ENCODE data around the gene B4GALT1. TPM values are rescaled to one million over a fixed set of nuclear protein-coding genes. Genes with fewer than 3 reads are reported as not detected.

Gene B4GALT1
- total and polyA plus RNA-seq, 2 of the 8 experiments (the other 6 are each of a cell fraction or from before 2014, with no cell fraction given) = 12.8 to 18.2 TPM

GRCh38 chr9:33104401-33104800, 62.7 kb downstream of the B4GALT1 start:
- no peak overlapping the region for H4K91ac ChIP-seq (replicated peaks; ENCODE audit: insufficient read length, low read length)
- H3K18ac ChIP-seq (ENCODE audit: extremely low read depth, low read length) = no peak overlapping the region
- no peak overlapping the region for H4K5ac ChIP-seq (ENCODE audit: insufficient read length, low read depth, low read length)
- no peak overlapping the region for H3K4me2 ChIP-seq (ENCODE audit: insufficient read depth in 1 of 2, low read depth in 2 of 2, low read length in 2 of 2)
- H3K79me2 ChIP-seq (ENCODE audit: control insufficient read depth in 1 of 2, insufficient read depth in 2 of 2, low read length in 2 of 2) = no peaks in the 10 kb centered on the region
- H2AFZ ChIP-seq (ENCODE audit: low read length) = no peak overlapping the region
- no peak overlapping the region; the same call in 1 of the 2 replicates for H2BK15ac ChIP-seq (ENCODE audit: low read length)
- 98% methylated on average over 7 of the region's 7 CpGs; no CpG with 5 or more reads in 1 of the 2 experiments for WGBS, 2 experiments (ENCODE audit: extremely low coverage in 1 of 2, insufficient coverage in 1 of 2, insufficient read length in 1 of 2, insufficient replicate concordance in 2 of 2, low coverage in 1 of 2, low lambda C conversion rate in 2 of 2, missing lambda C conversion rate in 1 of 2)
- H3K56ac ChIP-seq (replicated peaks; ENCODE audit: insufficient read length, low read depth, low read length) = no peak overlapping the region
- H4K8ac ChIP-seq (ENCODE audit: extremely low read depth, insufficient read depth, low read length) = no peak overlapping the region
- no peaks in the 10 kb centered on the region for H3K23me2 ChIP-seq (ENCODE audit: low read depth, low read length)
- no peak overlapping the region for H3K23ac ChIP-seq (ENCODE audit: insufficient read length)
- no peak overlapping the region for H2BK20ac ChIP-seq (ENCODE audit: low read length)
- no peaks in the 10 kb centered on the region for H3K9me3 ChIP-seq (ENCODE audit: insufficient read depth in 2 of 2, low read depth in 1 of 2, low read length in 1 of 2)
- no peak for DNase-seq (ENCODE audit: low read depth in 1 of 2, low spot score in 2 of 2)
- no peak overlapping the region for H3K4me3 ChIP-seq (ENCODE audit: extremely low read depth in 1 of 4, insufficient read depth in 2 of 4, low read depth in 3 of 4, low read length in 4 of 4)
- H3K4me1 ChIP-seq (replicated peaks in 1 of 4; ENCODE audit: control insufficient read depth in 3 of 4, insufficient read depth in 4 of 4, low read length in 3 of 4) = peaks cover 0 to 3% (median 0%) of the 10 kb centered on the region in 4 experiments; a peak in 1 of 7 replicates
- H3K4ac ChIP-seq (replicated peaks; ENCODE audit: insufficient read length, low read depth, low read length) = no peak overlapping the region
- no peak overlapping the region for H2BK5ac ChIP-seq (ENCODE audit: low read depth, low read length)
- TF ChIP-seq KDM5A (IDR thresholded peaks at IDR 0.05; ENCODE audit: low read length) (no peak), HDAC6 (IDR thresholded peaks at IDR 0.05; ENCODE audit: low read depth, low read length) (no peak), KDM4A (IDR thresholded peaks at IDR 0.05; ENCODE audit: low read depth, low read length, severe bottlenecking) (no peak), TEAD4 (IDR thresholded peaks at IDR 0.05; ENCODE audit: low read depth, low read length) (no peak), CEBPB (IDR thresholded peaks at IDR 0.05; ENCODE audit: low read depth, low read length) (no peak), TCF12 (IDR thresholded peaks at IDR 0.05; ENCODE audit: low read depth, low read length) (no peak), SIN3A (conservative IDR thresholded peaks at IDR 0.05 in 1 of 2, IDR thresholded peaks at IDR 0.05 in 1 of 2; ENCODE audit: low read depth in 1 of 2, low read length in 2 of 2) (no peak), SP4 (IDR thresholded peaks at IDR 0.05; ENCODE audit: low read length) (no peak), SIX5 (IDR thresholded peaks at IDR 0.05; ENCODE audit: low read depth, low read length) (no peak), TBP (IDR thresholded peaks at IDR 0.05; ENCODE audit: low read depth, low read length) (no peak), RNF2 (IDR thresholded peaks at IDR 0.05; ENCODE audit: borderline replicate concordance, low read depth, low read length, missing control alignments, poor library complexity, severe bottlenecking) (no peak)
- H3K27ac ChIP-seq (ENCODE audit: low read depth, low read length) = no peak overlapping the region
- FAIRE-seq = no peak
- no peaks in the 10 kb centered on the region for H3K79me1 ChIP-seq (ENCODE audit: low read depth, low read length)
- H3K14ac ChIP-seq (ENCODE audit: insufficient read length) = no peak overlapping the region
- no peak overlapping the region; the same call in 1 of the 2 replicates for H2AK5ac ChIP-seq (ENCODE audit: low read depth, low read length)
- ChIA-PET POLR2A (ENCODE audit: partially characterized antibody) (no interaction called here), CTCF (ENCODE audit: partially characterized antibody) (no interaction called here)
- no peaks in the 10 kb centered on the region for H4K20me1 ChIP-seq (replicated peaks in 1 of 2; ENCODE audit: control insufficient read depth in 1 of 2, insufficient read depth in 2 of 2, low read length in 2 of 2)
- no peak overlapping the region for H2BK120ac ChIP-seq (replicated peaks; ENCODE audit: low read depth, low read length)
- H2BK12ac ChIP-seq (ENCODE audit: low read depth, low read length) = no peak overlapping the region
- H3K27me3 ChIP-seq (replicated peaks in 1 of 4; ENCODE audit: control insufficient read depth in 3 of 4, extremely low read depth in 1 of 4, insufficient read depth in 3 of 4, low read length in 3 of 4) = no peaks in the 10 kb centered on the region
- H3K36me3 ChIP-seq (ENCODE audit: control insufficient read depth in 2 of 4, insufficient read depth in 4 of 4, low read length in 3 of 4) = no peaks in the 10 kb centered on the region
- H3K9ac ChIP-seq (replicated peaks in 1 of 4; ENCODE audit: extremely low read depth in 1 of 4, low read depth in 3 of 4, low read length in 3 of 4) = no peak overlapping the region
